Activated CD4-positive, alpha-beta memory T cell treated with anti-CD3 and anti-CD28 coated beads, Interleukin-2, amount 10 ng/mL, durations not matched to agents 7 days and 5 days (primary cell): ENCODE data around the gene SHOX. TPM values are rescaled to one million over a fixed set of nuclear protein-coding genes. Genes with fewer than 3 reads are reported as not detected.
"Not testable (repeated sequence)": the region's sequence is repeated elsewhere in the genome, so short reads cannot be mapped to it uniquely, and the experiment has no call there.

Source experiments
- CTCF ChIA-PET: fragments of 350-600 bp; sonication (Branson Sonifier 250); formaldehyde crosslinking; loops from one replicate; lab custom pipeline; 2021; ENCODE audit warnings: antibody characterized with exemption, inconsistent platforms; lab: Charles Lee
- POLR2A ChIA-PET: fragments of 350-600 bp; sonication (Branson Sonifier 250); formaldehyde crosslinking; loops from one replicate; lab custom pipeline; 2021; ENCODE audit warnings: antibody characterized with exemption; lab: Charles Lee
- DNase-seq: peaks from one replicate; pipeline ENCODE4 v3.0.0-alpha.2; 2020
- H3K27ac Mint-ChIP-seq: one replicate; pipeline ENCODE4 v1.8.0; 2021; ENCODE audit warnings: mild to moderate bottlenecking, mixed read lengths
- H3K27me3 Mint-ChIP-seq: one replicate; pipeline ENCODE4 v1.8.0; 2021; ENCODE audit warnings: mixed read lengths
- H3K36me3 Mint-ChIP-seq: one replicate; pipeline ENCODE4 v1.8.0; 2021; ENCODE audit warnings: low read depth, mixed read lengths
- H3K4me1 Mint-ChIP-seq: one replicate; pipeline ENCODE4 v1.8.0; 2021; ENCODE audit warnings: mixed read lengths
- H3K4me3 Mint-ChIP-seq: one replicate; pipeline ENCODE4 v1.8.0; 2021; ENCODE audit warnings: mild to moderate bottlenecking, mixed read lengths
- H3K9me3 Mint-ChIP-seq: one replicate; pipeline ENCODE4 v1.8.0; 2021; ENCODE audit warnings: mixed read lengths
- total RNA-seq, 2 experiments: library from RNA; stranded (reverse); gene quantifications; one replicate each; pipeline ENCODE4 v1.2.3, GENCODE V29; 2021

SHOX gene
- not detected for total RNA-seq

DNA sequence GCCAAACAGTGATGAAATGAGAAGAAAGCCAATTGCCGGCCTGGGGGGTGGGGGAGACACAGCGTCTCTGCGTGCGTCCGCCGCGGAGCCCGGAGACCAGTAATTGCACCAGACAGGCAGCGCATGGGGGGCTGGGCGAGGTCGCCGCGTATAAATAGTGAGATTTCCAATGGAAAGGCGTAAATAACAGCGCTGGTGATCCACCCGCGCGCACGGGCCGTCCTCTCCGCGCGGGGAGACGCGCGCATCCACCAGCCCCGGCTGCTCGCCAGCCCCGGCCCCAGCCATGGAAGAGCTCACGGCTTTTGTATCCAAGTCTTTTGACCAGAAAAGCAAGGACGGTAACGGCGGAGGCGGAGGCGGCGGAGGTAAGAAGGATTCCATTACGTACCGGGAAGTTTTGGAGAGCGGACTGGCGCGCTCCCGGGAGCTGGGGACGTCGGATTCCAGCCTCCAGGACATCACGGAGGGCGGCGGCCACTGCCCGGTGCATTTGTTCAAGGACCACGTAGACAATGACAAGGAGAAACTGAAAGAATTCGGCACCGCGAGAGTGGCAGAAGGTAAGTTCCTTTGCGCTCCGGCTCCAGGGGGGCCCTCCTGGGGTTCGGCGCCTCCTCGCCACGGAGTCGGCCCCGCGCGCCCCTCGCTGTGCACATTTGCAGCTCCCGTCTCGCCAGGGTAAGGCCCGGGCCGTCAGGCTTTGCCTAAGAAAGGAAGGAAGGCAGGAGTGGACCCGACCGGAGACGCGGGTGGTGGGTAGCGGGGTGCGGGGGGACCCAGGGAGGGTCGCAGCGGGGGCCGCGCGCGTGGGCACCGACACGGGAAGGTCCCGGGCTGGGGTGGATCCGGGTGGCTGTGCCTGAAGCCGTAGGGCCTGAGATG lies at the start of gene SHOX:
Gene SHOX (plus strand): TSS at position 180 of the 885 bp plus-strand sequence. CDS start 107 bp downstream, at position 287.
- Mint-ChIP-seq H3K36me3 (no peaks in the 10 kb centered on the region), H3K27ac (no peak within 1 kb of the TSS), H3K4me1 (no peaks in the 10 kb centered on the region), H3K4me3 (no peak within 1 kb of the TSS), H3K27me3 (peaks cover 51% of the 10 kb centered on the region), H3K9me3 (peaks cover 5% of the 10 kb centered on the region)
- DNase-seq = peak; percentile 15
- POLR2A ChIA-PET = no interaction called here
- CTCF ChIA-PET = no interaction called here

GRCh38 chrX:581066-581465 lies 49.5 kb upstream of the SHOX start:
- Mint-ChIP-seq H3K36me3 (no peaks in the 10 kb centered on the region), H3K27me3 (no peaks in the 10 kb centered on the region)
- POLR2A ChIA-PET = no interaction called here

GRCh38 chrX:581720-582298 lies 48.8 kb upstream of the SHOX start:
- DNase-seq = no peak
- CTCF ChIA-PET = no interaction called here
- no peaks in the 10 kb centered on the region for H3K27me3 Mint-ChIP-seq
- no peaks in the 10 kb centered on the region for H3K4me1 Mint-ChIP-seq
- peaks cover 30% of the 10 kb centered on the region for H3K9me3 Mint-ChIP-seq
- H3K4me3 Mint-ChIP-seq = no peak overlapping the region
- no peaks in the 10 kb centered on the region for H3K36me3 Mint-ChIP-seq
- no peak overlapping the region for H3K27ac Mint-ChIP-seq
- POLR2A ChIA-PET = no interaction called here

More at GRCh38 chrX:581066-581465, 49.5 kb upstream of the SHOX start:
- DNase-seq = no peak
- Mint-ChIP-seq H3K4me3 (no peak overlapping the region), H3K27ac (no peak overlapping the region), H3K4me1 (no peaks in the 10 kb centered on the region), H3K9me3 (peaks cover 30% of the 10 kb centered on the region)
- CTCF ChIA-PET = no interaction called here

DNA sequence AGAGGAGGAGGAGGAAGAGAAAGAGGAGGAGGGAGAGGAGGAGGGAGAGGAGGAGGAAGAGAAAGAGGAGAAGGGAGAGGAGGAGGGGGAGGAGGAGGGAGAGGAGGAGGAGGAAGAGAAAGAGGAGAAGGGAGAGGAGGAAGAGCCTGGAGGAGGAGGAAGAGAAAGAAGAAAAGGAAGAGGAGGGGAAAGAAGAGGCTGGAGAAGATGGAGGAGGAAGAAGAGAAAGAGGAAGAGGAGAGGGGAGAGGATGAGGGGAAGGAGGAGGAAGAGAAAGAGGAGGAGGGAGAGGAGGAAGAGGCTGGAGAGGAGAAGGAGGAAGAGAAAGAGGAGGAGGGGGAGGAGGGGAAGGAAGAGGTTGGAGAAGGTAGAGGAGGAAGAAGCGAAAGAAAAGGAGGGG lies 46.0 kb upstream of the SHOX start:
- Mint-ChIP-seq H3K9me3 (peaks cover 17% of the 10 kb centered on the region), H3K36me3 (no peaks in the 10 kb centered on the region), H3K4me1 (no peaks in the 10 kb centered on the region), H3K27ac (no peak overlapping the region), H3K4me3 (no peak overlapping the region), H3K27me3 (no peaks in the 10 kb centered on the region)
- ChIA-PET CTCF (no interaction called here), POLR2A (no interaction called here)
- DNase-seq = no peak

GRCh38 chrX:585115-585808 lies 45.3 kb upstream of the SHOX start:
- H3K27me3 Mint-ChIP-seq = no peaks in the 10 kb centered on the region
- H3K27ac Mint-ChIP-seq = no peak overlapping the region
- peaks cover 14% of the 10 kb centered on the region for H3K9me3 Mint-ChIP-seq
- H3K4me3 Mint-ChIP-seq = no peak overlapping the region
- CTCF ChIA-PET = no interaction called here
- no peaks in the 10 kb centered on the region for H3K4me1 Mint-ChIP-seq
- no peak for DNase-seq
- H3K36me3 Mint-ChIP-seq = no peaks in the 10 kb centered on the region
- POLR2A ChIA-PET = no interaction called here

DNA sequence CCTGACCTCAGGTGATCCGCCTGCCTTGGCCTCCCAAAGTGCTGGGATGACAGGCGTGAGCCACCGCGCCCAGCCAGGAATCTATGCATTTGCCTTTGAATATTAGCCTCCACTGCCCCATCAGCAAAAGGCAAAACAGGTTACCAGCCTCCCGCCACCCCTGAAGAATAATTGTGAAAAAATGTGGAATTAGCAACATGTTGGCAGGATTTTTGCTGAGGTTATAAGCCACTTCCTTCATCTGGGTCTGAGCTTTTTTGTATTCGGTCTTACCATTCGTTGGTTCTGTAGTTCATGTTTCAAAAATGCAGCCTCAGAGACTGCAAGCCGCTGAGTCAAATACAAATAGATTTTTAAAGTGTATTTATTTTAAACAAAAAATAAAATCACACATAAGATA lies 44.2 kb upstream of the SHOX start:
- CTCF ChIA-PET = no interaction called here
- DNase-seq = no peak
- Mint-ChIP-seq H3K27ac (no peak overlapping the region), H3K9me3 (peaks cover 7% of the 10 kb centered on the region), H3K4me3 (no peak overlapping the region), H3K36me3 (no peaks in the 10 kb centered on the region), H3K4me1 (no peaks in the 10 kb centered on the region), H3K27me3 (no peaks in the 10 kb centered on the region)
- POLR2A ChIA-PET = no interaction called here

GRCh38 chrX:589261-589660 lies 41.3 kb upstream of the SHOX start:
- H3K27me3 Mint-ChIP-seq, POLR2A ChIA-PET, H3K4me1 Mint-ChIP-seq, H3K36me3 Mint-ChIP-seq, DNase-seq, H3K27ac Mint-ChIP-seq, CTCF ChIA-PET, H3K4me3 Mint-ChIP-seq: not testable (repeated sequence)
- peaks cover 11% of the 10 kb centered on the region for H3K9me3 Mint-ChIP-seq

- H3K9me3 Mint-ChIP-seq = peaks cover 19% of the 10 kb centered on the region
- H3K36me3 Mint-ChIP-seq = no peaks in the 10 kb centered on the region
- no peaks in the 10 kb centered on the region for H3K27me3 Mint-ChIP-seq
- no peaks in the 10 kb centered on the region for H3K4me1 Mint-ChIP-seq
- no peak for DNase-seq
- no peak overlapping the region for H3K27ac Mint-ChIP-seq
- POLR2A ChIA-PET = no interaction called here
- CTCF ChIA-PET = no interaction called here
- H3K4me3 Mint-ChIP-seq = no peak overlapping the region
Measured at GRCh38 chrX:590693-591404, 39.7 kb upstream of the SHOX start.

DNA sequence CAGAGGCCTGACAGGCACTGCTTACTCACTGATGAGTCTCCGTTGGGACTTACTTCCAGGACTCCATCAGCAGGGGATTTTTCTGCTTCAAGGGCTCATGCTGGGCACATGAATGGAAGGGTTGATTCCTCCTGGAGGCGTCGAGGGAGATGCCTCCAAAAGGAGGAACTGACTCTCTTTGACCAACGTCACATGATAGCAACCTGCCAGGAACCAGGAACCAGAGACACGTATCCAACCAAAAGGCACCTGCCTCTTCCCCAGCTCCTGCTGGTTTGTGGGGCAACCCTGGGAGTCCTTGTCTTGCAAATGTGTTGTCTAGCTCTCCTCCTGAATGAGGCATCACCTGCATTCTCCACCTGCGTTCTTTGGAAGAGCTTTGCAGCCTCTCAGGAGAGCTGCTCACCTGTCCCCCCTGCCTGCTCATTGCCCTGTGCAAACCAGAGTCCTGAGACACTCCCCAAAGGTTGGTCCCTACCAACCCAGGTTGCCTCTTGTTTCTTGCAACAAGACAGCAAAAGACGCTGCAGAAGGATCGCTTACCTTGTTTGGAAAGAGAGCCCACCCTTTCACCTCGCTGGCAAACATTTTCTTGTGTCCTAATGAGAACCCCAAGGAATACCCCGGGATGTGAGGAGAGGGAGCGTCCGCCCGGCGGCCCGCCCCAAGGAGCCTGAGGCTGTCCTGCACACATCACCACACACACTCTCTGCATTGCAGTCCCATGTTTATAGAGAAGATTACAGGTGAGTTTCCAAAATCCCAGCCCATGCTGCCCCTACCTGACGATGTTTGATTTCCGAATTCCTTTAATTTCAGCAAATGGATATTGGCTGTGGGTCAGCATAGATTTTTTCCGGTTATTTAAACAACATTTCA lies 30.5 kb upstream of the SHOX start:
- CTCF ChIA-PET = no interaction called here
- Mint-ChIP-seq H3K4me3 (no peak overlapping the region), H3K4me1 (no peaks in the 10 kb centered on the region), H3K27me3 (no peaks in the 10 kb centered on the region), H3K36me3 (no peaks in the 10 kb centered on the region), H3K27ac (no peak overlapping the region), H3K9me3 (peaks cover 33% of the 10 kb centered on the region)
- no peak for DNase-seq
- POLR2A ChIA-PET = no interaction called here

DNA sequence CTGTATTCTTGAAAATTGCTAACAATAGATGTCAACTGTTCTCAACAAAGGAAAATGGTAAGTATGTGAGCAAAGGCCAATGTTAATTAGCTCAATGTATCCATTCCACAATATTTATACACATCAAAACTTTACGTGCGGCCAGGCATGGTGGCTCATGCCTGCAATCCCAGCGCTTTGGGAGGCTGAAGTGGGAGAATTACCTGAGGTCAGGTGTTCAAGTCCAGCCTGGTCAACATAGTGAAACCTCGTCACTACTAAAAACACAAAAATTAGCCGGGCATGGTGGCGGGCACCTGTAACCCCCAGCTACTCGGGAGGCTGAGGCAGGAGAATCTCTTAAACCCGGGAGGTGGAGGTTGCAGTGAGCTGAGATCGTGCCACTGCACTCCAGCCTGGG lies 27.6 kb upstream of the SHOX start:
- H3K9me3 Mint-ChIP-seq = peaks cover 15% of the 10 kb centered on the region
- H3K27me3 Mint-ChIP-seq, DNase-seq, CTCF ChIA-PET, H3K4me3 Mint-ChIP-seq, POLR2A ChIA-PET, H3K4me1 Mint-ChIP-seq, H3K27ac Mint-ChIP-seq, H3K36me3 Mint-ChIP-seq: not testable (repeated sequence)

- DNase-seq = not testable (repeated sequence)
Measured at GRCh38 chrX:604616-605015, 26.0 kb upstream of the SHOX start.

GRCh38 chrX:608088-608487 lies 22.5 kb upstream of the SHOX start:
- H3K4me1 Mint-ChIP-seq, H3K27ac Mint-ChIP-seq, CTCF ChIA-PET, H3K36me3 Mint-ChIP-seq, DNase-seq, POLR2A ChIA-PET, H3K27me3 Mint-ChIP-seq, H3K4me3 Mint-ChIP-seq: not testable (repeated sequence)
- H3K9me3 Mint-ChIP-seq = peaks cover 22% of the 10 kb centered on the region

More at GRCh38 chrX:604616-605015, 26.0 kb upstream of the SHOX start:
- POLR2A ChIA-PET, H3K4me1 Mint-ChIP-seq, H3K36me3 Mint-ChIP-seq, H3K4me3 Mint-ChIP-seq, H3K27ac Mint-ChIP-seq, CTCF ChIA-PET, H3K27me3 Mint-ChIP-seq: not testable (repeated sequence)
- H3K9me3 Mint-ChIP-seq = peaks cover 12% of the 10 kb centered on the region
